Stimulated activated naive CD4-positive, alpha-beta T cell treated with Interleukin-2 at 50 U/mL for 16 hours (primary cell): ENCODE data around the gene ZER1.
A peak's percentile ranks its signal among the peaks of the same experiment; 100 is the strongest.

Experiments
- DNase-seq: peaks from one replicate; lab custom pipeline; 2025; lab: John Stamatoyannopoulos, UW

The ZER1 gene

GRCh38 chr9:128690684-128691034 lies 81.1 kb downstream of the ZER1 start:
- DNase-seq, result no peak

GRCh38 chr9:128689820-128690683 lies 81.7 kb downstream of the ZER1 start:
- DNase-seq, result peak; percentile 60

GRCh38 chr9:128689293-128689774 lies 82.4 kb downstream of the ZER1 start:
- DNase-seq, result peak; percentile 74

- peak; percentile 91 for DNase-seq
Measured at GRCh38 chr9:128688501-128689292, 83.0 kb downstream of the ZER1 start, which contains the start of gene SET. Gene SET, plus strand, starts transcription at chr9:128689222. Its CDS starts 361 bp downstream, at chr9:128689583.

GRCh38 chr9:128687453-128687852 lies 84.3 kb downstream of the ZER1 start:
- DNase-seq, result no peak

GRCh38 chr9:128685636-128686489 lies 85.9 kb downstream of the ZER1 start:
- DNase-seq, result peak; percentile 36

- DNase-seq, result peak; percentile 75
Measured at GRCh38 chr9:128684325-128685199, 87.2 kb downstream of the ZER1 start.

GRCh38 chr9:128684065-128684324 lies 87.7 kb downstream of the ZER1 start:
- DNase-seq, result no peak

GRCh38 chr9:128683340-128684064 lies 88.2 kb downstream of the ZER1 start:
- DNase-seq, result peak; percentile 15
